IMR-90 (cell line): Measurements from ENCODE around the gene SCLY. TPM values are rescaled to one million over a fixed set of nuclear protein-coding genes. Genes with fewer than 3 reads are reported as not detected.

Source experiments
- ATAC-seq: fragments of 200-7000 bp; cut with Tn5 transposase; 2 replicates; pipeline ENCODE4 v1.9.1; 2020; ENCODE audit warnings: low read depth, mild to moderate bottlenecking, moderate library complexity
- BruUV-seq: library from RNA; stranded (reverse); fragments of 400-500 nt; replicated peaks from 2 replicates; lab custom pipeline; 2021; lab: Mats Ljungman, UMichigan
- CTCF ChIA-PET: fragments of 300-600 bp; formaldehyde crosslinking; extraction: SDS; loops from one replicate; lab custom pipeline; 2021; ENCODE audit warnings: antibody characterized with exemption; lab: Yijun Ruan, JAX
- POLR2A ChIA-PET: fragments of 300-600 bp; sonication (Branson Sonifier 250); formaldehyde crosslinking; loops from one replicate; lab custom pipeline; 2022; ENCODE audit warnings: antibody characterized with exemption; ENCODE audit not compliant: unreplicated experiment; lab: Charles Lee
- DNase-seq: peaks from one replicate; pipeline ENCODE4 v3.0.0; 2013
- H2AFZ ChIP-seq: replicated peaks from 2 replicates; pipeline ENCODE3; 2013; ENCODE audit warnings: low read length, mild to moderate bottlenecking; ENCODE audit not compliant: poor library complexity
- H2AK5ac ChIP-seq: 2 replicates; pipeline ENCODE4 v1.6.1; 2013; ENCODE audit warnings: low read depth, low read length, inconsistent platforms
- H2AK9ac ChIP-seq: replicated peaks from 2 replicates; pipeline ENCODE3; 2013; ENCODE audit warnings: mild to moderate bottlenecking, low read depth, low read length, moderate library complexity; ENCODE audit not compliant: poor library complexity
- H2BK120ac ChIP-seq: 2 replicates; pipeline ENCODE4 v1.6.1; 2013; ENCODE audit warnings: low read depth, low read length, inconsistent platforms
- H2BK15ac ChIP-seq: 3 replicates; pipeline ENCODE4 v1.6.1; 2013; ENCODE audit warnings: low read depth, low read length, inconsistent platforms
- H2BK20ac ChIP-seq: 2 replicates; pipeline ENCODE4 v1.6.1; 2013; ENCODE audit warnings: low read depth, mild to moderate bottlenecking, inconsistent platforms, low read length, moderate library complexity
- H2BK5ac ChIP-seq: 2 replicates; pipeline ENCODE4 v1.6.1; 2013; ENCODE audit warnings: mild to moderate bottlenecking, low read depth, low read length, inconsistent platforms; ENCODE audit not compliant: poor library complexity, severe bottlenecking
- H3K14ac ChIP-seq: replicated peaks from 2 replicates; pipeline ENCODE4 v1.6.1; 2013; ENCODE audit warnings: low read depth, low read length, inconsistent platforms
- H3K18ac ChIP-seq: 2 replicates; pipeline ENCODE4 v1.6.1; 2013; ENCODE audit warnings: low read depth, low read length, control low read depth
- H3K23ac ChIP-seq: 2 replicates; pipeline ENCODE4 v1.6.1; 2013; ENCODE audit warnings: low read depth, low read length, inconsistent platforms
- H3K27ac ChIP-seq: 2 replicates; pipeline ENCODE4 v1.5.1; 2013; ENCODE audit warnings: mild to moderate bottlenecking, control low read depth, low read length; ENCODE audit not compliant: insufficient read depth
- H3K27me3 ChIP-seq: 2 replicates; pipeline ENCODE4 v1.6.1; 2013; ENCODE audit warnings: low read length; ENCODE audit not compliant: control insufficient read depth, insufficient read depth
- H3K36me3 ChIP-seq: 2 replicates; pipeline ENCODE4 v1.6.1; 2013; ENCODE audit warnings: low read length, mixed read lengths; ENCODE audit not compliant: control insufficient read depth, insufficient read depth
- H3K4ac ChIP-seq: 2 replicates; pipeline ENCODE4 v1.6.1; 2013; ENCODE audit warnings: low read depth, low read length, inconsistent platforms
- H3K4me1 ChIP-seq: 2 replicates; pipeline ENCODE4 v1.6.1; 2013; ENCODE audit warnings: low read length, mixed read lengths; ENCODE audit not compliant: control insufficient read depth, insufficient read depth
- H3K4me2 ChIP-seq: 2 replicates; pipeline ENCODE4 v1.6.1; 2013; ENCODE audit warnings: low read depth, mild to moderate bottlenecking, control low read depth, low read length, moderate library complexity
- H3K4me3 ChIP-seq: 2 replicates; pipeline ENCODE4 v1.5.1; 2013; ENCODE audit warnings: low read depth, mild to moderate bottlenecking, control low read depth, low read length, moderate library complexity; ENCODE audit not compliant: insufficient read depth
- H3K56ac ChIP-seq: 2 replicates; pipeline ENCODE4 v1.6.1; 2013; ENCODE audit warnings: low read length, inconsistent platforms; ENCODE audit not compliant: insufficient read depth; ENCODE audit errors: extremely low read depth
- H3K79me1 ChIP-seq, 2 experiments: 2 replicates each; pipeline ENCODE4 v1.6.1; 2013; ENCODE audit warnings: low read length in 2 of 2, inconsistent platforms in 1 of 2, low read depth in 1 of 2
- H3K9ac ChIP-seq: 2 replicates; pipeline ENCODE4 v1.6.1; 2013; ENCODE audit warnings: low read depth, low read length, control low read depth
- H3K9me1 ChIP-seq: 2 replicates; pipeline ENCODE4 v1.6.1; 2013; ENCODE audit warnings: low read length, inconsistent platforms; ENCODE audit not compliant: insufficient read depth
- H3K9me3 ChIP-seq: 2 replicates; pipeline ENCODE4 v1.6.1; 2013; ENCODE audit warnings: low read length; ENCODE audit not compliant: control insufficient read depth, insufficient read depth
- H4K20me1 ChIP-seq: 2 replicates; pipeline ENCODE4 v1.6.1; 2013; ENCODE audit warnings: low read length, inconsistent platforms; ENCODE audit not compliant: insufficient read depth
- H4K5ac ChIP-seq: 2 replicates; pipeline ENCODE4 v1.6.1; 2013; ENCODE audit warnings: mild to moderate bottlenecking, low read depth, low read length, control low read depth
- H4K8ac ChIP-seq, 2 experiments: 2 replicates each; pipeline ENCODE4 v1.6.1; 2013; ENCODE audit warnings: low read depth in 2 of 2, low read length in 2 of 2, control low read depth in 1 of 2, inconsistent platforms in 1 of 2
- H4K91ac ChIP-seq: 2 replicates; pipeline ENCODE4 v1.6.1; 2013; ENCODE audit warnings: low read depth, low read length, inconsistent platforms; ENCODE audit not compliant: insufficient read depth
- BHLHE40 ChIP-seq: fragments of 150-350 bp; IDR thresholded peaks from 2 replicates; pipeline ENCODE4 v1.6.1; 2016; ENCODE audit warnings: mild to moderate bottlenecking, low read depth, low read length
- CHD1 ChIP-seq: IDR thresholded peaks from 2 replicates; pipeline ENCODE4 v1.6.1; 2012; ENCODE audit warnings: low read depth, low read length, improper control_type of control experiment
- CTCF ChIP-seq: conservative IDR thresholded peaks from 2 replicates; pipeline ENCODE4 v1.5.1; 2012; ENCODE audit warnings: mild to moderate bottlenecking, low read depth, low read length, improper control_type of control experiment
- ELK1 ChIP-seq: fragments of 150-350 bp; IDR thresholded peaks from 2 replicates; pipeline ENCODE4 v1.6.1; 2016; ENCODE audit warnings: low read depth, mild to moderate bottlenecking, low read length, moderate library complexity, borderline replicate concordance
- MAZ ChIP-seq: IDR thresholded peaks from 2 replicates; pipeline ENCODE4 v1.6.1; 2012; ENCODE audit warnings: low read depth, mild to moderate bottlenecking, low read length, improper control_type of control experiment, moderate library complexity, borderline replicate concordance
- RCOR1 ChIP-seq: IDR thresholded peaks from 2 replicates; pipeline ENCODE4 v1.6.1; 2012; ENCODE audit warnings: mild to moderate bottlenecking, low read length, improper control_type of control experiment; ENCODE audit not compliant: insufficient replicate concordance
- RFX5 ChIP-seq: IDR thresholded peaks from 2 replicates; pipeline ENCODE4 v1.8.0; 2012; ENCODE audit warnings: low read depth, mild to moderate bottlenecking, low read length, moderate library complexity
- SMC3 ChIP-seq: fragments of 150-350 bp; IDR thresholded peaks from 2 replicates; pipeline ENCODE4 v1.6.1; 2016; ENCODE audit warnings: low read depth, mild to moderate bottlenecking, antibody characterized with exemption, low read length, moderate library complexity
- WGBS, 2 experiments: methylation state at CpG; one replicate each; pipeline versions ENCODE4 v1.1.5 to v1.1.7; 2013; ENCODE audit warnings: missing lambda C conversion rate in 2 of 2; ENCODE audit not compliant: insufficient read length in 1 of 2; ENCODE audit errors: extremely low coverage in 2 of 2; 5-methylcytosine and 5-hydroxymethylcytosine counted together
- dilution Hi-C: fragments of 300-500 bp; cut with HindIII; formaldehyde crosslinking; loops from one replicate; pipeline ENCODE4 v1.14.3; 2018; ENCODE audit warnings: low sequenced_read_pairs; ENCODE audit not compliant: unreplicated experiment
- in situ Hi-C: fragments of 300-500 bp; cut with MboI; formaldehyde crosslinking; loops from 3 replicates; pipeline ENCODE4 v1.14.3; 2019; ENCODE audit warnings: low sequenced_read_pairs, inconsistent platforms, mixed read lengths
- intact Hi-C: fragments of 100-400 bp; cut with micrococcal nuclease; formaldehyde crosslinking; loops from 2 replicates; pipeline ENCODE4 v1.10.0; 2022
- polyA plus RNA-seq, 3 experiments: library from polyadenylated mRNA; depleted of rRNA; stranded (reverse); fragments of >200 nt; gene quantifications; 2 replicates each; pipeline ENCODE4 v1.2.3, GENCODE V29; 2012; ENCODE audit warnings: low replicate concordance in 1 of 3
- total RNA-seq: library from RNA; depleted of rRNA; stranded (reverse); fragments of >200 nt; gene quantifications from 2 replicates; pipeline ENCODE4 v1.2.3, GENCODE V29; 2012

The SCLY gene
- total and polyA plus RNA-seq, 2 of the 4 experiments (the other 2 are of a cell fraction): 8.6 to 10.5 TPM

- dilution Hi-C loops (no loop called here), in situ Hi-C loops (no loop called here), intact Hi-C loops (no loop called here)
- Histone ChIP-seq H3K9me3 (no peaks in the 10 kb centered on the region), H4K20me1 (no peaks in the 10 kb centered on the region), H2AK9ac (no peak overlapping the region), H3K18ac (no peak overlapping the region), H3K27me3 (no peaks in the 10 kb centered on the region), H3K14ac (no peak overlapping the region), H3K4ac (no peak overlapping the region), H2BK5ac (no peak overlapping the region), H3K36me3 (peaks cover 4% of the 10 kb centered on the region; the same call in 1 of the 2 replicates), H2BK15ac (no peak overlapping the region), H3K4me3 (no peak overlapping the region), H2BK20ac (no peak overlapping the region), H3K9me1 (no peaks in the 10 kb centered on the region), H4K91ac (no peak overlapping the region), H4K5ac (no peak overlapping the region), H3K79me1 (no peaks in the 10 kb centered on the region), H4K8ac (no peak overlapping the region), H2BK120ac (no peak overlapping the region), H3K4me2 (no peak overlapping the region), H3K4me1 (no peaks in the 10 kb centered on the region), H3K27ac (no peak overlapping the region), H3K23ac (no peak overlapping the region), H3K56ac (no peak overlapping the region), H2AK5ac (no peak overlapping the region), H2AFZ (no peak overlapping the region), H3K9ac (no peak overlapping the region)
- BruUV-seq: no TSS peak
- ChIA-PET POLR2A (no interaction called here), CTCF (no interaction called here)
- TF ChIP-seq CTCF (no peak), RCOR1 (no peak), CHD1 (no peak), SMC3 (no peak), MAZ (no peak), BHLHE40 (no peak), ELK1 (no peak), RFX5 (no peak)
- DNase-seq (no peak), ATAC-seq (no peak)
- 92% methylated on average over 4 of the region's 26 CpGs; no CpG with 5 or more reads in 1 of the 2 experiments for WGBS, 2 experiments
Measured at GRCh38 chr2:238093181-238094140, 32.7 kb downstream of the SCLY start.
